Osteocyte (in vitro differentiated cells): ENCODE results near the gene ZNF879. TPM values are rescaled to one million over a fixed set of nuclear protein-coding genes. Genes with fewer than 3 reads are reported as not detected.

Source experiments
- DNase-seq: peaks from one replicate; pipeline ENCODE4 v3.0.0; 2021; ENCODE audit warnings: mixed read lengths; ENCODE audit not compliant: unreplicated experiment; ENCODE audit errors: extremely low spot score
- H3K27ac Mint-ChIP-seq: one replicate; pipeline ENCODE4 v1.8.0; 2021; ENCODE audit warnings: mild to moderate bottlenecking, mixed read lengths; ENCODE audit not compliant: unreplicated experiment
- H3K27me3 Mint-ChIP-seq: one replicate; pipeline ENCODE4 v1.8.0; 2021; ENCODE audit warnings: mixed read lengths; ENCODE audit not compliant: unreplicated experiment
- H3K36me3 Mint-ChIP-seq: one replicate; pipeline ENCODE4 v1.8.0; 2021; ENCODE audit warnings: mixed read lengths; ENCODE audit not compliant: unreplicated experiment
- H3K4me1 Mint-ChIP-seq: one replicate; pipeline ENCODE4 v1.8.0; 2021; ENCODE audit warnings: mixed read lengths; ENCODE audit not compliant: unreplicated experiment
- H3K4me3 Mint-ChIP-seq: one replicate; pipeline ENCODE4 v1.8.0; 2021; ENCODE audit warnings: mild to moderate bottlenecking, moderate library complexity, mixed read lengths; ENCODE audit not compliant: unreplicated experiment
- H3K9me3 Mint-ChIP-seq: one replicate; pipeline ENCODE4 v1.8.0; 2021; ENCODE audit warnings: mixed read lengths; ENCODE audit not compliant: unreplicated experiment
- CTCF ChIP-seq: fragments of 200-600 bp; sonication (generic); IDR thresholded peaks from 2 replicates; pipeline ENCODE4 v1.5.0; 2021; ENCODE audit warnings: antibody characterized with exemption, mild to moderate bottlenecking, moderate library complexity
- total RNA-seq: library from RNA; stranded (reverse); gene quantifications from 2 replicates; pipeline ENCODE4 v1.2.1, GENCODE V29; 2021

ZNF879 gene
- total RNA-seq, 1 donor from 2014 or later: 4.2 TPM

- no peak for TF ChIP-seq CTCF
- peak within 1 kb of the TSS; percentile 82 for H3K4me3 Mint-ChIP-seq
- H3K27me3 Mint-ChIP-seq: no peaks in the 10 kb centered on the region
- peaks cover 2% of the 10 kb centered on the region for H3K4me1 Mint-ChIP-seq
- DNase-seq: peak; percentile 92
- H3K36me3 Mint-ChIP-seq: peaks cover 20% of the 10 kb centered on the region
- peaks cover 32% of the 10 kb centered on the region for H3K9me3 Mint-ChIP-seq
- peak within 1 kb of the TSS; percentile 66 for H3K27ac Mint-ChIP-seq
Measured at GRCh38 chr5:179060116-179061008, 36.8 kb downstream of the ZNF879 start, which contains the start of gene ZNF354C. Gene ZNF354C (plus strand): TSS chr5:179060373. CDS start chr5:179062069, 1,696 bp downstream.

- Mint-ChIP-seq H3K9me3 (peaks cover 35% of the 10 kb centered on the region), H3K4me3 (peak overlapping the region; percentile 82), H3K27me3 (no peaks in the 10 kb centered on the region), H3K36me3 (peaks cover 25% of the 10 kb centered on the region), H3K27ac (no peak overlapping the region), H3K4me1 (peaks cover 2% of the 10 kb centered on the region)
- no peak for TF ChIP-seq CTCF
- DNase-seq: peak; percentile 67
Measured at GRCh38 chr5:179061025-179061424, 37.4 kb downstream of the ZNF879 start.

- Mint-ChIP-seq H3K4me3 (no peak overlapping the region), H3K27ac (no peak overlapping the region), H3K36me3 (peaks cover 53% of the 10 kb centered on the region), H3K27me3 (no peaks in the 10 kb centered on the region), H3K9me3 (peaks cover 45% of the 10 kb centered on the region), H3K4me1 (peaks cover 2% of the 10 kb centered on the region)
- TF ChIP-seq CTCF: no peak
- DNase-seq: no peak
Measured at GRCh38 chr5:179065703-179066102, 42.1 kb downstream of the ZNF879 start.

GRCh38 chr5:179079165-179079987 lies 55.8 kb downstream of the ZNF879 start:
- Mint-ChIP-seq H3K4me3 (no peak overlapping the region), H3K4me1 (no peaks in the 10 kb centered on the region)
- TF ChIP-seq CTCF: no peak

GRCh38 chr5:179080724-179081123 lies 57.1 kb downstream of the ZNF879 start:
- no peak for DNase-seq
- no peak for TF ChIP-seq CTCF
- H3K36me3 Mint-ChIP-seq: peaks cover 55% of the 10 kb centered on the region
- no peaks in the 10 kb centered on the region for H3K27me3 Mint-ChIP-seq
- H3K4me3 Mint-ChIP-seq: no peak overlapping the region
- H3K27ac Mint-ChIP-seq: no peak overlapping the region
- no peaks in the 10 kb centered on the region for H3K4me1 Mint-ChIP-seq
- H3K9me3 Mint-ChIP-seq: peaks cover 59% of the 10 kb centered on the region

More at GRCh38 chr5:179079165-179079987, 55.8 kb downstream of the ZNF879 start:
- Mint-ChIP-seq H3K9me3 (peaks cover 55% of the 10 kb centered on the region), H3K27ac (no peak overlapping the region), H3K36me3 (peaks cover 62% of the 10 kb centered on the region), H3K27me3 (no peaks in the 10 kb centered on the region)
- no peak for DNase-seq
